ENCODE measurements around the gene HGD.

- no peak for TF ChIP-seq CTCF (IDR thresholded peaks at IDR 0.05)
- no peak for TF ChIP-seq POLR2A (IDR thresholded peaks at IDR 0.05)
These were observed 67.3 kb downstream of the HGD start for GRCh38 chr3:120614765-120615164.
